ENCODE data around the gene JPT2. TPM values are rescaled to one million over a fixed set of nuclear protein-coding genes. Genes with fewer than 3 reads are reported as not detected.

The JPT2 gene
- total RNA-seq, 1 donor from 2014 or later, result 53.1 TPM

DNA sequence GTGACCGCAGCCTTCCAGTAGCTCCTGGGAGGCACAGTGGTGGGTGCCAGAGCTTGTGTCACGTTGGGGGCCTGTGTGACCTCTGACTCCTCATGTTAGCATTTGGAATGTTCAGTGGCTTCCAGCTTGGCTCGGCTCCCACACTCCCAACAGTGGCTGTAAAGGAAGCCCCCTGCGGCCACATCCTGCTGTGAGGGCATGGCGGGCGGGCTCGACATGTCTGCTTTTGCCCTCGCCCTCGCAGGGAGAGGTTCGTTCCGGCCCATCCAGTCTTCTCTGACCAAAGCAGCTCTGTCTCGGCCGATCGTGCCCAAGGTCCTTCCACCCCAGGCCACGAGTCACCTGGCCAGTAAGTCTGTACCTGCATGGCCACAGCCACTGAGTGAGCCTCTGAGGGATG, 12.2 kb upstream of the JPT2 start:
- intact Hi-C loops (cut with DNase I), result no loop called here
- Histone ChIP-seq H3K27ac (no peak overlapping the region), H3K4me1 (no peaks in the 10 kb centered on the region), H3K9me3 (no peaks in the 10 kb centered on the region), H3K36me3 (peaks cover 94% of the 10 kb centered on the region), H3K27me3 (ENCODE audit: low read depth) (no peaks in the 10 kb centered on the region), H3K4me3 (no peak overlapping the region)
- ATAC-seq, result no peak
- no peak for DNase-seq
- TF ChIP-seq, protein P1, sequence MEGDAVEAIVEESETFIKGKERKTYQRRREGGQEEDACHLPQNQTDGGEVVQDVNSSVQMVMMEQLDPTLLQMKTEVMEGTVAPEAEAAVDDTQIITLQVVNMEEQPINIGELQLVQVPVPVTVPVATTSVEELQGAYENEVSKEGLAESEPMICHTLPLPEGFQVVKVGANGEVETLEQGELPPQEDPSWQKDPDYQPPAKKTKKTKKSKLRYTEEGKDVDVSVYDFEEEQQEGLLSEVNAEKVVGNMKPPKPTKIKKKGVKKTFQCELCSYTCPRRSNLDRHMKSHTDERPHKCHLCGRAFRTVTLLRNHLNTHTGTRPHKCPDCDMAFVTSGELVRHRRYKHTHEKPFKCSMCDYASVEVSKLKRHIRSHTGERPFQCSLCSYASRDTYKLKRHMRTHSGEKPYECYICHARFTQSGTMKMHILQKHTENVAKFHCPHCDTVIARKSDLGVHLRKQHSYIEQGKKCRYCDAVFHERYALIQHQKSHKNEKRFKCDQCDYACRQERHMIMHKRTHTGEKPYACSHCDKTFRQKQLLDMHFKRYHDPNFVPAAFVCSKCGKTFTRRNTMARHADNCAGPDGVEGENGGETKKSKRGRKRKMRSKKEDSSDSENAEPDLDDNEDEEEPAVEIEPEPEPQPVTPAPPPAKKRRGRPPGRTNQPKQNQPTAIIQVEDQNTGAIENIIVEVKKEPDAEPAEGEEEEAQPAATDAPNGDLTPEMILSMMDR (IDR thresholded peaks at IDR 0.05), result no peak

DNA sequence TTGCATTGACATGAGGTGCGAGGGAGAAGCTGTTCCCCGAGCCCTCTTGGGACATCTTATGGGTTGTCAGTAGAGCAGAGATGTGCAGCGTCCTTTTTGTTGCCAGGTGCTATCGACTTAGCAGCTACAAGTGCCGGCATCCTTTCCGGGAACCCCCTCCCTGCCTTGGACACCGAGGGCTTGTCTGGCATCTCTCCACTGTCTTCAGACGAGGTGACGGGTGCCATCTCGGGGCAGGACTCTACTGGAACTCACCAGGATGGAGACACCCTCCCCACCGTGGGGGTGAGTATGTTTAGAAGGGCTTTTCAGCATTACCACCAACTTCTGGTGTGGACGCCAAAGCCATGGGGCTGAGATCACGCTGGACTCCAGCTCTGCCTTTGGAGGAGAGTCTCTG, 11.8 kb upstream of the JPT2 start:
- intact Hi-C loops (cut with DNase I), result no loop called here
- H3K4me3 ChIP-seq, result no peak overlapping the region
- no peak overlapping the region for H3K27ac ChIP-seq
- TF ChIP-seq, protein P1 (IDR thresholded peaks at IDR 0.05), result no peak
- H3K27me3 ChIP-seq (ENCODE audit: low read depth), result no peaks in the 10 kb centered on the region
- DNase-seq (no peak), ATAC-seq (no peak)
- H3K36me3 ChIP-seq, result peaks cover 96% of the 10 kb centered on the region
- no peaks in the 10 kb centered on the region for H3K9me3 ChIP-seq
- H3K4me1 ChIP-seq, result no peaks in the 10 kb centered on the region

- Histone ChIP-seq H3K4me3 (no peak overlapping the region), H3K36me3 (peaks cover 98% of the 10 kb centered on the region), H3K27ac (no peak overlapping the region), H3K4me1 (no peaks in the 10 kb centered on the region), H3K9me3 (no peaks in the 10 kb centered on the region), H3K27me3 (ENCODE audit: low read depth) (no peaks in the 10 kb centered on the region)
- TF ChIP-seq, protein P1 (IDR thresholded peaks at IDR 0.05), result no peak
- DNase-seq (no peak), ATAC-seq (no peak)
- intact Hi-C loops (cut with DNase I), result no loop called here
Measured at GRCh38 chr16:1667271-1667670, 10.8 kb upstream of the JPT2 start.

DNA sequence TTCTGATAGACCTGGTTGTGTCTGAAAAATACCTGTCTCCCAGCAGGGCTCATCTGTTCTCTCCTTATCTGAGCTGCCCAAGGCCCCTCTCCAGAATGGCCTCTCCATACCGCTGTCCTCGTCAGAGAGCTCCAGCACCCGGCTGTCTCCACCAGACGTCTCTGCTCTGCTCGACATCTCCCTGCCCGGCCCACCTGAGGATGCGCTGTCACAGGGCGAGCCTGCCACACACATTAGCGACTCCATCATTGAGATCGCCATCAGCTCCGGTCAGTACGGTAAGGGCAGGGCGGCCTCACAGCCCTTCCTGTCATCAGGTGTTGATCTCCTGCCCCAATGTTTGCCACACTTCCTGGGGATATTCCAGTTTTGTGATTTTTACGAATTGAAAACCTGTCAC, 10.2 kb upstream of the JPT2 start:
- H3K4me1 ChIP-seq, result no peaks in the 10 kb centered on the region
- no peak for ATAC-seq
- H3K27ac ChIP-seq, result no peak overlapping the region
- no peaks in the 10 kb centered on the region for H3K9me3 ChIP-seq
- no peaks in the 10 kb centered on the region for H3K27me3 ChIP-seq (ENCODE audit: low read depth)
- no peak for DNase-seq
- intact Hi-C loops (cut with DNase I), result no loop called here
- H3K36me3 ChIP-seq, result peaks cover 98% of the 10 kb centered on the region
- TF ChIP-seq, protein P1 (IDR thresholded peaks at IDR 0.05), result no peak
- no peak overlapping the region for H3K4me3 ChIP-seq

DNA sequence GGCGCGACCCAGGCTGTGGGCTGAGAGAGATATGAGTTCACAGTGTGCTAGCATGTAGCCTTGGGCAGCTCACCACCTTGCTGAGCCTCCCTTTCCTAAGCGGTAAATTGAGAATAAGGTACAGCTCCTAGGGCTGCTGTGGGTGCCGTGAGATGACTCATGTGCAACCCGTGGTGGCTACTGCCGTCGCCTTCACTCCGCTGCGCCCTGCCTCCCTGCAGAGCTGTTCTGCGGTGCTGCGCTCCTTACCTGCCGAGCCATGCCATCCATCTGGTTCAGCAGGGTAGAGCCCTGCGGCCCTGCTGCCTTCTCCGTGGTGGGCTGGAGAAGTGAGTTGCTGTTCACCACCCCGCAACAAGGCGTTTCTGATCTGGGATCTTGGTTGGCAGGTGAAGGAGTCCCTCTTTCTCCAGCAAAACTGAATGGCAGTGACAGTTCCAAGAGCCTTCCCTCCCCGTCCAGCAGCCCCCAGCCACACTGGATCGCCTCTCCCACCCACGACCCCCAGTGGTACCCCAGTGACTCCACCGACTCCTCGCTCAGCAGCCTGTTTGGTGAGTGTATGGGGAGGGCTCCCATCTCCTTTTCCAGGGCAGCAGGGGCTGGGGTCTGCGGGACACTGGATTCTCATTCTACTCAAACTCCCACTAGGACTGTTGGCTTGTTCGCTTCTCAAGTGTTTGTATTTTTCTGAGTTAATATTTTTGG, 9.3 kb upstream of the JPT2 start:
- intact Hi-C loops (cut with DNase I), result no loop called here
- ATAC-seq (no peak), DNase-seq (no peak)
- no peak overlapping the region for H3K4me3 ChIP-seq
- TF ChIP-seq, protein P1 (IDR thresholded peaks at IDR 0.05), result no peak
- H3K27me3 ChIP-seq (ENCODE audit: low read depth), result no peaks in the 10 kb centered on the region
- no peak overlapping the region for H3K27ac ChIP-seq
- peaks cover 95% of the 10 kb centered on the region for H3K36me3 ChIP-seq
- H3K9me3 ChIP-seq, result no peaks in the 10 kb centered on the region
- no peaks in the 10 kb centered on the region for H3K4me1 ChIP-seq

Measured in lower lobe of right lung (tissue), 2 donors.